Fibroblast of lung (primary cell): ENCODE results near the gene MEI1. TPM values are rescaled to one million over a fixed set of nuclear protein-coding genes. Genes with fewer than 3 reads are reported as not detected.
A peak's percentile ranks its signal among the peaks of the same experiment; 100 is the strongest.
"Not testable (repeated sequence)": the region's sequence is repeated elsewhere in the genome, so short reads cannot be mapped to it uniquely, and the experiment has no call there.

Experiments
- DNase-seq, 2 donors: peaks; one replicate each; pipeline versions ENCODE4 v3.0.0 to v3.0.0-alpha.2; 2010; ENCODE audit warnings: low read depth in 2 of 2
- H2AFZ ChIP-seq: 2 replicates; pipeline ENCODE4 v1.5.1; 2012; ENCODE audit warnings: low read length, control low read depth, inconsistent platforms
- H3K27ac ChIP-seq: 2 replicates; pipeline ENCODE4 v1.5.1; 2011; ENCODE audit warnings: low read length, control low read depth; ENCODE audit not compliant: insufficient read depth
- H3K27me3 ChIP-seq: 2 replicates; pipeline ENCODE4 v1.5.1; 2011; ENCODE audit warnings: mild to moderate bottlenecking, low read length; ENCODE audit not compliant: control insufficient read depth, insufficient read depth
- H3K36me3 ChIP-seq: 2 replicates; pipeline ENCODE4 v1.5.1; 2011; ENCODE audit warnings: low read length; ENCODE audit not compliant: control insufficient read depth, insufficient read depth
- H3K4me1 ChIP-seq: 2 replicates; pipeline ENCODE4 v1.5.1; 2011; ENCODE audit warnings: low read length; ENCODE audit not compliant: control insufficient read depth, insufficient read depth; ENCODE audit errors: extremely low read depth
- H3K4me2 ChIP-seq: 2 replicates; pipeline ENCODE4 v1.5.1; 2011; ENCODE audit warnings: low read length, control low read depth; ENCODE audit not compliant: insufficient read depth; ENCODE audit errors: extremely low read depth
- H3K4me3 ChIP-seq, 4 experiments: fragments of 200-600 bp in 1 of 4; sonication (generic) in 1 of 4; replicated peaks in 1 of 4; 2 replicates each; pipeline ENCODE4 v1.5.1; 2011 to 2016; ENCODE audit warnings: low read length in 4 of 4, low read depth in 3 of 4, mild to moderate bottlenecking in 3 of 4, control low read depth in 2 of 4, inconsistent platforms in 1 of 4, mixed read lengths in 1 of 4; ENCODE audit not compliant: insufficient read depth in 1 of 4; ENCODE audit errors: control extremely low read depth in 1 of 4
- H3K79me2 ChIP-seq: 2 replicates; pipeline ENCODE4 v1.5.1; 2012; ENCODE audit warnings: mild to moderate bottlenecking, low read length, inconsistent platforms; ENCODE audit not compliant: control insufficient read depth, insufficient read depth
- H3K9ac ChIP-seq: 2 replicates; pipeline ENCODE4 v1.5.1; 2011; ENCODE audit warnings: mild to moderate bottlenecking, low read length, control low read depth; ENCODE audit not compliant: insufficient read depth
- H3K9me3 ChIP-seq: 2 replicates; pipeline ENCODE4 v1.5.1; 2012; ENCODE audit warnings: low read depth, low read length; ENCODE audit not compliant: control insufficient read depth, insufficient read depth
- H4K20me1 ChIP-seq: 2 replicates; pipeline ENCODE4 v1.5.1; 2011; ENCODE audit warnings: low read length; ENCODE audit not compliant: control insufficient read depth, insufficient read depth; ENCODE audit errors: extremely low read depth
- CTCF ChIP-seq, 2 donors: IDR thresholded peaks in 1 of 2; conservative IDR thresholded peaks in 1 of 2; 1 replicate in 1 of 2; 2 replicates in 1 of 2; pipeline ENCODE4 v1.5.1; 2011 to 2012; ENCODE audit warnings: low read length in 2 of 2, control low read depth in 1 of 2, inconsistent platforms in 1 of 2, low read depth in 1 of 2, mild to moderate bottlenecking in 1 of 2
- EZH2 ChIP-seq: IDR thresholded peaks from 2 replicates; pipeline ENCODE4 v1.5.1; 2012; ENCODE audit warnings: low read length, control low read depth, mild to moderate bottlenecking; ENCODE audit errors: missing control alignments
- polyA plus RNA-seq, 2 donors: library from polyadenylated mRNA; depleted of rRNA in 1 of 2; stranded (reverse) in 1 of 2; unstranded in 1 of 2; fragments of >200 nt; gene quantifications; 2 replicates each; pipeline ENCODE4 v1.2.1, GENCODE V29; 2011 to 2012; ENCODE audit warnings: missing spikeins in 1 of 2
- total RNA-seq: library from RNA; depleted of rRNA; stranded (reverse); fragments of >200 nt; gene quantifications from 2 replicates; pipeline ENCODE4 v1.2.1, GENCODE V29; 2014

Gene MEI1
- total and polyA plus RNA-seq, 2 donors (not counting 1 experiment from before 2014, with no cell fraction given), result 0.33 to 4.3 TPM

DNA sequence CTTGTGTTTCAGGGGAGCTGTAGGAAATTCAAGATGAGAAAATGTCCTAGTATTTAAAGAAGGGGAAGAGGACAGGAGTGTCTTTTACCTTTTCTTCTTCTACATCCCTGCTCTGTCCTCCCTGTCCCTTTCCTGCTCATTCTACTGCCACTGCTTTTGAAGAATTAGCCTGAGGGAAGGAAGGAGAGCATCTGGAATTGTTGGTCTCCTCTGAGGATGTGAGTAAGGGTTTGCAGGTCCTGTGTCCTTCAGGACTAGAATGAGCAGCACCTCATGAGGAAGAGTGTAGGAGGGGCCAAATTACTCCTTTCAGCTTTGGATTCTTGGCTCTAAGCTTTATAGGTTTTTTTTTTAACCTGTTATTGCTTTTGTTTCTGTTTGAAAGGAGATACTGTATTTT, 34.8 kb upstream of the MEI1 start:
- no peak for DNase-seq
- H3K27me3 ChIP-seq, result no peaks in the 10 kb centered on the region
- no peak overlapping the region for H3K27ac ChIP-seq
- no peaks in the 10 kb centered on the region for H3K9me3 ChIP-seq
- no peaks in the 10 kb centered on the region for H4K20me1 ChIP-seq
- H3K79me2 ChIP-seq, result no peaks in the 10 kb centered on the region
- H3K4me2 ChIP-seq, result no peak overlapping the region
- no peak overlapping the region for H3K4me3 ChIP-seq
- no peak overlapping the region for H3K9ac ChIP-seq
- no peak overlapping the region for H2AFZ ChIP-seq
- H3K4me1 ChIP-seq, result peaks cover 14% of the 10 kb centered on the region
- TF ChIP-seq CTCF (conservative IDR thresholded peaks at IDR 0.05 in 1 of 2, IDR thresholded peaks at IDR 0.05 in 1 of 2; ENCODE audit: low read depth in 1 of 2, low read length in 2 of 2) (no peak), EZH2 (no peak)
- H3K36me3 ChIP-seq, result peaks cover 19% of the 10 kb centered on the region

- no peak overlapping the region for H3K9ac ChIP-seq
- no peak overlapping the region for H3K4me2 ChIP-seq
- H4K20me1 ChIP-seq, result no peaks in the 10 kb centered on the region
- H3K36me3 ChIP-seq, result peaks cover 17% of the 10 kb centered on the region
- DNase-seq, result no peak
- no peaks in the 10 kb centered on the region for H3K79me2 ChIP-seq
- H3K9me3 ChIP-seq, result no peaks in the 10 kb centered on the region
- TF ChIP-seq CTCF (conservative IDR thresholded peaks at IDR 0.05 in 1 of 2, IDR thresholded peaks at IDR 0.05 in 1 of 2; ENCODE audit: low read depth in 1 of 2, low read length in 2 of 2), result no peak
- no peak for TF ChIP-seq EZH2
- H2AFZ ChIP-seq, result no peak overlapping the region
- H3K27me3 ChIP-seq, result no peaks in the 10 kb centered on the region
- no peak overlapping the region for H3K4me3 ChIP-seq
- H3K4me1 ChIP-seq, result peaks cover 14% of the 10 kb centered on the region
- no peak overlapping the region for H3K27ac ChIP-seq
Observed at GRCh38 chr22:41664951-41665350, 34.4 kb upstream of the MEI1 start.

GRCh38 chr22:41668971-41669911, 30.1 kb upstream of the MEI1 start:
- Histone ChIP-seq H3K27me3 (no peaks in the 10 kb centered on the region), H3K4me1 (peaks cover 18% of the 10 kb centered on the region), H3K79me2 (no peaks in the 10 kb centered on the region), H3K4me2 (no peak overlapping the region), H3K9ac (no peak overlapping the region), H2AFZ (no peak overlapping the region), H3K36me3 (peaks cover 6% of the 10 kb centered on the region), H4K20me1 (no peaks in the 10 kb centered on the region), H3K9me3 (no peaks in the 10 kb centered on the region), H3K4me3 (no peak overlapping the region), H3K27ac (peak overlapping the region; percentile 62)
- TF ChIP-seq EZH2 (no peak), CTCF (conservative IDR thresholded peaks at IDR 0.05 in 1 of 2, IDR thresholded peaks at IDR 0.05 in 1 of 2; ENCODE audit: low read depth in 1 of 2, low read length in 2 of 2) (no peak)
- DNase-seq, result peak; percentile 64 to 79

DNA sequence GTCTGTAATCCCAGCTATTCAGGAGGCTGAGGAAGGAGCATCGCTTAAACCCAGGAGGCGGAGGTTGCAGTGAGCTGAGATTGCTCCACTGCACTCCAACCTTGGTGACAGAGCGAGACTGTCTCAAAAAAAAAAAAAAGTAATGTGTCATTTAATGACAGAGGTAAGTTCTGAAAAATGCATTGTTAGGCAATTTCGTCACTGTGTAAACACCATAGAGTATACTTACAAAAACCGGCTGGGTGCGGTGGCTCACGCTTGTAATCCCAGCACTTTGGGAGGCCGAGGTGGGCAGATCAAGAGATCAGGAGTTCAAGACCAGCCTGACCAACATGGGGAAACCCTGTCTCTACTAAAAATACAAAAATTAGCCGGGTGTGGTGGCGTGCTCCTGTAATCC, 27.2 kb upstream of the MEI1 start:
- H3K9ac ChIP-seq, H2AFZ ChIP-seq, H3K79me2 ChIP-seq, H3K4me3 ChIP-seq, H3K27me3 ChIP-seq, H3K9me3 ChIP-seq, H3K36me3 ChIP-seq, H3K4me2 ChIP-seq, H4K20me1 ChIP-seq, H3K27ac ChIP-seq: not testable (repeated sequence)
- peak in 1 of 2 donors; percentile 51 for DNase-seq
- H3K4me1 ChIP-seq, result peaks cover 14% of the 10 kb centered on the region
